GM21447 (cell line): Measurements from ENCODE around the gene ZNF276.
"Not testable (repeated sequence)": the region's sequence is repeated elsewhere in the genome, so short reads cannot be mapped to it uniquely, and the experiment has no call there.

ENCODE experiments used
- ATAC-seq: cut with Tn5 transposase; IDR thresholded peaks from one replicate; pipeline ENCODE4 v1.9.1; 2021; ENCODE audit not compliant: unreplicated experiment

The ZNF276 gene

DNA sequence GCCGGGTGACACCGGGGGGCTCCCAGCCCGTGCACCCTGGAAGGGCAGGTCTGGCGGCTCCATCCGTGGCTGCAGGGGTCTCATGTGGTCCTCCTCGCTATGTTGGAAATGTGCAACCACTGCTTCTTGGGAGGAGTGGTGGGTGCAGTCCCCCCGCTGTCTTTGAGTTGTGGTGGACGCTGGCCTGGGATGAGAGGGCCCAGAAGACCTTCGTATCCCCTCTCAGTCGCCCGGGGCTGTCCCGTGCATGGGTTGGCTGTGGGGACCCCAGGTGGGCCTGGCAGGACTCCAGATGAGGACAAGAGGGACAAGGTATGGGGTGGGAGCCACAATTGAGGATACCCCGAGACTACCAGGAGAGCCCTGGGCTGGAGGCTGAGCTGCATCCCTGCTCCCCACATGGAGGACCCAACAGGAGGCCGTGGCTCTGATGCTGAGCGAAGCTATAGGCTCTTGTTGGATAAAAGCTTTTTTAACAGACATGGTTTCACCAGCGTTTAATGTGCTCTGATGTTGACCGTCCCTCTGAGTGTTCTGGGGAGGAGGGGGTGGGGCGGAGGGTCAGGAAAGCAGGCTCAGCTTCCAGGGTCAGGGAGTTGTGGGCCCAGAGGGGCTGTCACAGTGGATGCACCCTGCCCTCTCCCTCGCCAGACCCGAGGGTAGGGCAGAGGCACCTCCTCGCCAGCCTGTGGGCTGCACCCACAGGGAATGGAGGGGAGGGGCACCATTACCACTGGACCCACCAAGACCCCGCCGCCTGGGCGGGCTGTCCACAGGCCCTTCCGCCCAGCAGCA is 25.3 kb upstream of the ZNF276 start:
- no peak for ATAC-seq

DNA sequence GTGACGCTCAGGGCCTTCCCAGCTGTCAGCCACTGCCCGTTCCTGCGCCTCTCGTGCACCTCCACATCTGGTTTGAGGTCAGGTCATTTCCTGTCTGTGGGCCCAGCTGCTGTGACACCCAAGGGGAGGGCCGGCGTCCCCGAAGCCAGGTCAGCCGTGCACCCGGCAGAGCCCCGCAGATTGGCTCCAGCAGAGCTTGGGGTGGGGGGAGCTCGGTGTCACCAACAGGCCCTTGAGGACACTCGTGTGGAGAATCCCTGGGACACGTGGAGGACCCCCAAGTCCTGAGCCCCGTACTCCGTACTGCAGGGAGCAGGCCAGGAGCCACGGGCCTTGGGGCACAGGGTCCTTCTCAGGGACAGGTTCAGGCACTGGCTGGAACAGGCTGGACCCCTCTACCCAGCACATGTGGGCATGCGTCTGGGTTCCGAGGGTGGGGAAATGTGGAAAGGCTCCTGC is 24.6 kb upstream of the ZNF276 start:
- ATAC-seq, result no peak

DNA sequence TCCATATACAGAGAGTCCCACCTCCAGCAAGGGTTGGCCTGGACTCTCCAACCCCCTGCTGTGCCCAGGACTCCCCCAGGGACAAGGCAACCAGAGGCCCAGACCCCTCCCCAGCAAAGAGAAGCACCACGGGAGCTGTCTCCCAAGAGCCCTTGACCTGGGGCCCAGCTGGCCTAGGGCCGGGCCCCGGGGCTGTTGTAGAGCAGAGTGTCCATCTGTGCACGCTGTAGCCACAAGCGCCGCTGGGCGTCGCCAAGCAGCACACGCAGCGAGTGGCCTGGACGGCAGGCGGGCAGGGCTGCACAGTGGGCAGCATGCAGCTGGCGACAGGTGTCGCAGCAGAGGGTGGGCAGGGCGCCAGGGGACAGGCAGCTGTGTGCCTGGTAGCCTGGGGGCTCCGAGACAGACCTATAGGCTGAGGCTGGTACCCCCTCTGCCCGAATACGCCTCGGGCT is 24.1 kb upstream of the ZNF276 start:
- no peak for ATAC-seq

DNA sequence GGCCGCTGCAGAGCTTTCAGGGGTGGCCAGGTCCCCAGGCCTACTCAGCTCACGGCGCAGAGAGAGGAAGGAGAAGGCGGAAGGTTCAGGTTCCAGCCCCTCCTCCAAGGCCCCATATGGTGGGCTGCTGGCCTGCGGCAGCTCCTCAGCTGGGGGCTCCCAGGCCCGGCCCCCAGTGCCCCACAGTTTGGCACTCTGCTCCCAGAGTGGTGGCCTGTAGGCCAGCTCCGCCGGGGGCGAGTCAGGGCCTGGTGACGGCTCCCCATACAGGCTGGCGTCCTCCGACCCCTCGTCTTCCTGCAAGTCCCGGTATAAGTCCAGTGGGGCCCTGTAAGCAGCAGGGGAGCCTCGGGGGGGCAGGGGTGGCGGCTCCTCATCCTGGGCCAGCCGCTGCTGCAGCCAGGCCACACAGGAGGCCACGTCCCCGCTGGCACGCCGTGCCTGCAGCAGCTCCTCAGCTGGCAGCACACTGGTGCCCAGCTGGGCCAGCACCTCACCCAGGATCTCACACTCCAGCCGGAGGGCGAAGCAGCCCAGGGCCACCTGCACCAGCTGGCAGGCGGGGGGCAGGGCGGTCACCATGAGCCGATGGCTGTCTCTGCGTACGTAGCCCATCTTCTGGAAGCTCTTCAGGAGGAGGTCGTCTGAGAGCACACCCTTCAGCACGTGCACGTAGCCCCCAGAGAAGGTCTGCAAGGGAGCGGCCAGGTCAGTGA is 23.6 kb upstream of the ZNF276 start:
- no peak for ATAC-seq

DNA sequence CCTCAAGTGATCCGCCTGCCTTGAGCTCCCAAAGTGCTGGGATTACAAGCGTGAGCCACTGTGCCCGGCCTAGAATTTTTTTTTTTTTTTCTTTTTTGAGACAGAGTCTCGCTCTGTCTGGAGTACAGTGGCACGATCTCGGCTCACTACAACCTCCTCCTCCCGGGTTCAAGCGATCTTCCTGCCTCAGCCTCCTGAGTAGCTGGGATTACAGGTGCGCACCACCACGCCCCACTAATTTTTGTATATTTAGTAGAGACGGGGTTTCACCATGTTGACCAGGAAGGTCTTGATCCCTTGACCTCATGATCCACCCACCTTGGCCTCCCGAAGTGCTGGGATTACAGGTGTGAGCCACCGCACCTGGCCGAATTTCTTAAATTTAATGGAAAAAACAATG is 22.6 kb upstream of the ZNF276 start:
- not testable (repeated sequence) for ATAC-seq

DNA sequence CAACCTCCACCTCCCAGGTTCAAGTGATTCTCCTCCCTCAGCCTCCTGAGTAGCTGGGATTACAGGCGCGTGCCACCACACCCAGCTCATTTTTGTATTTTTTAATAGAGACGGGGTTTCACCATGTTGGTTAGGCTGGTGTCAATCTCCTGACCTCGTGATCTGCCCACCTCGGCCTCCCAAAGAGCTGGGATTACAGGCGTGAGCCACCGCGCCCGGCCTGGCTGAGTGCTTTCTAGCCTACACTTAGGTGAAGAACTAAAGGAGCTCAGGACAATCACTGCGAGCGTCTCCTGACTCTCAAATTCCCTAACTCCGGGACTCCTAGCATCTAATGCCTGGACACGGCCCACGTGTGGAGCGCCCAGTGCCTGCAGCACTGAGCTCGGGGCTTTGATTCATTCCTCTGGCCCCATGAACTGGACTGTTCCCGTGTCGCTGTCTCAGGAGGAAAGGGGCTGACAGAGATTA is 21.7 kb upstream of the ZNF276 start:
- not testable (repeated sequence) for ATAC-seq

DNA sequence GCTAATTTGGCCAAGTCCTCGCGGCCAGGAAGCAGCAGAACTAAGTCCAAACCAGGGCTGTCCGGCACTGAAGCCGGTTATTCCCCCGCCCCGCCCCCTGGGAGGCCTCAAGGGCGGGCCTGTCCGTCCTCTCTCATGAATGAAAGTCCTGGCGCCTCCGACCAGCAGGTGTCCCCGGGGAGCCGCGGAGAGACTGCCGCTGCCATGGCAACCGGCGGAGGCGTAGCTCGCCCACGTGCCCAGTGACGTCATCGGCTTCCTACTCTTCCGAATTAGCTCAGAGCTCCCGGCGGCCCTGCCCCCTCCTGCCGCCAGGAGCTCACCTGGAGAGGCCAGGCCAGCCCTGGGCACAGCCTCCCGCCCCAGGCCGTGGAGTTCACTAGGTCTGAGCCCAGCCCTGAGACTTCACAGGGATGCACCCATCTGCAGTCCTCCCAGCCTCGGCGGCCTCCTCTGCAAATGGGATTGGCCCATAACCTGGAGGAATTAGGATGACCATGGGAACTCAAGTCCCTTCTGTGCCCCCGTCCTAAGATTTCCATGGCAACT is 21.2 kb upstream of the ZNF276 start:
- ATAC-seq, result peak; percentile 40

DNA sequence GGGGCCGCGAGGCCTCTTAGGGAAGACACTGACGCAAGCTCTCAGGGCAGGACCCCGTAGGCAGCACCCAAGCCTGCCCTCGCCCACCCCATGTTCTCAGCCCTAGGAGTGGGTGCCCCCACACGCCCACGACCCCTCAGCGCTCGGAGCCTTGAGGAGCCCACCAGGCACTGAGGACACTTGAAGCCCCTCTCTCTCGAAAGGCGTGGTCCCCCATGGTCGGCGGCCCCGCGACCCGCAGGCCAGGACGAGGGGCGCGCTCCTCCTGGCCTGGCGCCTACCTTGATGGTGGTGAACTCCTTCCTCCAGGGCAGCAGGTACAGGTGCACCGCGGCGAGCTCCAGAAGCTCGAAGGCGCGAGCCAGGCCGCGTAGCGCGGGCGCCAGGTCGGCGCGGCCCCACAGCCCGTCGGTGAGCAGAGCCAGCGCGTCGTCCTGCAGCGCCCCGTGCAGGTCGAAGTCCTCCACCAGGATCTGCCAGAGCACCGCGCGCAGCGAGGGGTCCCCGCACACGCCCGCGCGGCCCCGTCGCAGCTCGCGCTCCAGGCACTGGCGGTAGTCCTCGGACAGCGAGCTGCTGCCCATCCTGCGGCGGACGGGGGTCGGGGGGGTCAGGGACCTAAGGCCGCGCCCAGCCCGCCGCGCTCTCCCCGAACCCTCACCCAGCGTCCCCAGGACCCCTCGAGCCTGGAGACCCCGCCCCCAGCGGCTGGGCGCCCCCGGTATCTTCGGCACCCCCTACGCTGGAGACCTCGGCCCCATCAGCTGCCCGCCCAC is 20.5 kb upstream of the ZNF276 start:
- peak; percentile 16 for ATAC-seq

DNA sequence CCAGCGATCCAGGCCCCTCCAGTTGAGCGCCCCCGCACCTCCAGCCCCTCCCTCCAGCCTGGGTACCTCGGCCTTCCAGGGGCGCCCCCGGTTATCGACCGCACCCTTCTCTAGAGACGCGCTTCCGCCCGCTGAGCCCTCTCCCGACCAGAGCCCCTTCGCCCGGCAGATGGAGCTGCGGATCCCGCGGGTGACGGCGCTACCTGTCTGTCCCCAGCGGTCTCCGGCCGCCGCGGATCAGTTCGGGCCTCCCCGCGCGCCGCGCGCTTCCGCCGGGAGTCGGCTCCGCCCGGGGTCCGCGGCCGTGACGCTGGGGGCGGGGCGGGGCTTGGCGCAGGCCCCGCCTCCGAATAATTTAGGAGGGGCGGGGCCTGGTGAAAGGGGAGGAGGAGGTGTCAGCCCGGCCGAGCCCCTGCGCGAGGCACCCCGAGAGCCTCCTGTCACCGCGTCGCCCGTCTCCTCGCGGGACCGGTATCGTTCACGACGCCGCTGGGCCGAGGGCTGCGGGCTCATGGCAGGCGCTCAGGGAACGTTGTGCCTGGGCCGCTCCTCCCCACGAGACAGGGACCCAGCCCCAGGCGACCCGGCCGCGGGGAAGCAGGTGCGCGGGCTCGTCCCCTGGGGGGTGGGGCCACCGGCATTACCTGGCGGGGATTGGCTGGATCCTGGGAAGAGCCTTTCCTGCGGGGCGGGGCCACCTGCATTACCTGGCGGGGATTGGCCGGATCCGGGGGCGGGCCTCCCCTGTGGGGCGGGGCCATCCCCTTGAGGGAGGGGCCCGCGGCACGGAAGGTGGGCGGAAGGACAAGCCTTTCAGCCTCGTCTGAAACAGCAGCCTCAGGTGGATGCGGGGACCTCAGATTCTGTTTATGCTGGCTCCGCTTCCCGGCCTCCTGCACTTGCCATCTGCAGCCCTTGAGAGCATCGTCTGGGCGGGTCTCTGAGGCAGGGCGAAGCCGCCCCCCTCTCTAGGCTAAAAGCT is 19.6 kb upstream of the ZNF276 start, which contains the start of gene SPATA2L:
Gene SPATA2L, minus strand, starts transcription at position 281 of the 982 bp plus-strand sequence. CDS start 473 bp downstream, outside the sequence.
- ATAC-seq, result peak; percentile 64

DNA sequence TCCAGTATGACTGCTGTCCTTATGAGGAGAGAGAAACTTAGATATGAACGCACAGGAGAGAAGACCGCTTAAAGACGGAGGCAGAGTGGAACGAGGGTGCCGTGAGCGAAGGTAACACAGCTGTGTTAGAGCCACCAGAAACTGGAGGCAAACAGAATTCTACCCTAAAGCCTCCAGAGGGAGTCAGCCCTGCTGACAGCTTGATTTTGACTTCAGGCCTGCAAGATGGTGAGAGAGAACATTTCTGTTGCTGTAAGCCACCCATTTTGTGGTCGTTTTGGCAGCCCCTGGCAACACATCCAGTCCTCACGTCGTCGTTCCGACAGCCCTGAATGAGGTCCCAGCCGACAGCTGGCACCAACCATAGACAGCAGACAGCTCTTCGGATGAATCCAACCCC is 17.1 kb upstream of the ZNF276 start:
- ATAC-seq, result no peak

DNA sequence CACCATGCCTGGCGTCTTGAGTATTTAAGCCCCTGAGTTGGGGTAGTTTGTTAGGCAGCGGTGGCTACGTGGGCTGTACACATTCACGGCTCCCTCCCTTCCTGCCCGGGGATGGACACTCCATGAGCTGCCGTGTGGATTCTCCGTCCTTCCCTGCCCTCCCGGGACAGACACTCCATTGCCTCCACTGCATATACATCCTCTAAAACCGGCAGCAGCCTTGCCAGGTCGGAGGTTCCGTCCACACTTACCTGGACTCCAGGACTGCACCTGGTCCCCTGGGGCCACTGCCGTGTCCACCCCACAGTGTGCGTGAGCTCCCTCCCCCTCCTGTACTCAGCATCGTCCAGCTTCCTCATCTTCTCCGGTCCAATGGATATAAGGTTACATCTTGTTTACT is 16.3 kb upstream of the ZNF276 start:
- ATAC-seq, result no peak

DNA sequence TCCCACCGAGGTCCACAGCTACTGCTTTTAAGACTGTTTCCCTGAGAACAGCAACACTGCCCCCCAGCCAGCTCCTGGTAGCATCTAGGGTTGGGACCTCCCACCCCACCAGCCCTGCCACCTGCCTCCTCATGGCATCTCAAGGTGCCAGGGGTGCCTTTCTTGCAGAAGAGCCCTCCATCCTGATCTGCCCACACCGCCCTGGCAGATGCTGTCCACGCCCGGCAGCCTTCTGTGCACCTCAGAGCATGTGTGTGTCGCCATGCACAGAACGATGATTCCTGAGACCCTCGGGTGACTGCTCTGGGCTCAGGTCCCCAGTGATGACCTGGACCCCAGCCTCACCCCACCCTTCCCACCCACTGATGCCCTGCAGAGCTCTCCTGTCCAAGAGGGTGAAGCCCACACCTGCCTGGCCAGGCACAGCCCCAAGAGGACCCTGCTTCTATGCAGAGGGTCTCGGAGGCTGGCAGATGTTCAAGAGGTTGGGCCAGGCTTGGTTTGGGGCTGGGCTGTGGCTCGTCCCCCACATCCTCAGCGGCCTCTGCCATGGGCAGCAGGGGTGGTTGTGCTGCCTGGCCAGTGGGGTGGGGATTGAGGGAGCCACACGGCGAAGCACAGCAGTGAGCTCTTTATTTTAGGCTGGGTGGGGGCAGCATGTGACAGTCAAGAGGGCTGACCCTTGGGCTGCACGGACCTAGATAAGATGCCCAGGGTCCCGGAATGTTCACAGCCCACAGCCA is 14.6 kb upstream of the ZNF276 start:
- no peak for ATAC-seq

DNA sequence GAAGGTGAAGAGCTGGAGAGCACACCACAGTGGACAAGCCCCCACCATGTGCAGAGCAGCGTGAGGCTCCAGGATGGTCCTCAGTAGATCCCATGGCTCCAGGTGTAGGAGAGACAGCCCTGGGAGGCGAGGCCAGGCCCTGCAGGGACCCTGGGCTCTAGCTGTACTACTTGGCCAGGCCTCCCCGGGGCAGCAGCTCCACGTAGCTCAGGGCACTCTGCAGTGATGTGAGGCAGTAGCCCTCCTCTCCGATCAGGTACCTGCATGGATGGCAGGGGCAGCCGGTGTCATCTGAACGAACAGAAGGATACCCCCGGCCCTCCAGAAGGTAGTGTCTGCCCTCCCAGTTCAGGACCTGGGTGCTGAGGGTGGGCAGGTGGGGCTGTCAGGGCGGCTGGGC is 13.6 kb upstream of the ZNF276 start:
- ATAC-seq, result no peak

DNA sequence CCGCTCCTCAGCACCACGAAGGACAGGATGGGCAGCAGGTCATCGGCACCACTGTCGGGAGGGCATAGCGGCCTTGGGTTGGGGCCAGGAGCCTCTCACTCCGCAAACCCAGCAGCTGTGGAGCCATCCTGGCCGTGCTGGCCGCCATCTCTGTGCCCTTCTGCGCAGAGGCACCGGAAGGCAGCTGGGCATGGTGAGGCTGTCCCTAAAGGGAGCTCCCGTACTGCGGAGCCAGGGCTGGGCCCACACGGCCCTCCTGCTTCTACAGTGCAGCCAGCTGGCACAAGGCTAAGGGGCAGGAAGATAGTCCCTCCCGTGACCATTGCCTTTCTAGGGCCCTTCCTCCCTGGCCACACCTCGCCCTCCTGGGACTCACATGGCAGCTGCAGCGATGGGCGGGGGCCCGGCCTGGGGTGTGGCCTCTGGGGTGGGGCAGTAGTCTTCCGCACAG is 12.8 kb upstream of the ZNF276 start:
- no peak for ATAC-seq

DNA sequence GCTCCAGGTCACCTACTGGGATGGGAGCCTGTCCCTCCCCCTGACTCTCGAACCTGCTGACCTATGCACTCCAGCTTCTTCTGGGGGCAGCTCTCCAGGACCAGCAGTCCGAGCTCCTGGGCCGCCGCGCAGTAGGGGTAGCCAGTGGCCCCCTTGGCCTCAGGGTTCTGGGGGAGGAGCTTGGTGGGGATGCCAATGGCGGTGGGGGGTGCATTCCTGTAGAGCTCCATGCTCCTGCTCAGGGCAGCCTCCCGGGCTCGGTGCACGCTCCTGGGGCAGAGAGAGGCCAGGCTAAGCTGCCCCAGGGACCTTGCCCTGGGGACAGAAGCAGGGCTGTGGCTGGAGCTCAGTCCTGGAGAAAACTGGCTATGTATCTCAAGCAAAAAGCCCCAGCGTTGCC is 12.2 kb upstream of the ZNF276 start:
- ATAC-seq, result no peak

DNA sequence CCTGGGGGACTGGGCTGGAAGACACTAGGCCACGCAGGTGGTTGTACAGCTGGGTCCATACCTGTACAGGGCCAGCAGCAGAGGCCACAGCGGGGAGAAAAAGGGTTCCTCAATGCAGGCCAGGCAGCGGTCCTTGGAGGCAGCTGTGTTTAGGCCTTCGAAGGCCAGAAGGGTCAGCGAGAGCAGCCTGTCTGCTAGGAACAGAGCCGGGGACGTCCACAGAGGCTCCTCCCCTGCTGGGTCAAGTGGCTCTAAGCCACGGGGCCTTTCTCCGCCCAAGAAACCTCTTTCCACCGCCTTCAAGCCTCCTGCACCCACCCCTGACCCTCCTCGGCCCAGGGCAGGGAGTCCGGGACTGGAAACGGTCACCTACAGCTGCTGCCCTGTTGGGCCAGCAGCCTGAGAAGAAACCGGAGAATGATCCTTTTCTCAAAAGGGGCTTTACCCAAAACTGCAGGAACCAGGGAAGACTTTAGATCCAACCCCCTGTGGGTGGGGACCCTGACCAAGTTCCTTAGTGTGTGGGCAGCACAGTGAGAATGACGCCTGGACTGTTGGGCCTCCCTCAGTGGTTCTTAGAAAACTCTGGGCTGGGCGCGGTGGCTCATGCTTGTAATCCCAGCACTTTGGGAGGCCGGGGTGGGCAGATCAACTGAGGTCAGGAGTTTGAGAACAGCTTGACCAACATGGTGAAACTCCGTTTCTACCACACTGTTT is 11.5 kb upstream of the ZNF276 start:
- ATAC-seq, result no peak

DNA sequence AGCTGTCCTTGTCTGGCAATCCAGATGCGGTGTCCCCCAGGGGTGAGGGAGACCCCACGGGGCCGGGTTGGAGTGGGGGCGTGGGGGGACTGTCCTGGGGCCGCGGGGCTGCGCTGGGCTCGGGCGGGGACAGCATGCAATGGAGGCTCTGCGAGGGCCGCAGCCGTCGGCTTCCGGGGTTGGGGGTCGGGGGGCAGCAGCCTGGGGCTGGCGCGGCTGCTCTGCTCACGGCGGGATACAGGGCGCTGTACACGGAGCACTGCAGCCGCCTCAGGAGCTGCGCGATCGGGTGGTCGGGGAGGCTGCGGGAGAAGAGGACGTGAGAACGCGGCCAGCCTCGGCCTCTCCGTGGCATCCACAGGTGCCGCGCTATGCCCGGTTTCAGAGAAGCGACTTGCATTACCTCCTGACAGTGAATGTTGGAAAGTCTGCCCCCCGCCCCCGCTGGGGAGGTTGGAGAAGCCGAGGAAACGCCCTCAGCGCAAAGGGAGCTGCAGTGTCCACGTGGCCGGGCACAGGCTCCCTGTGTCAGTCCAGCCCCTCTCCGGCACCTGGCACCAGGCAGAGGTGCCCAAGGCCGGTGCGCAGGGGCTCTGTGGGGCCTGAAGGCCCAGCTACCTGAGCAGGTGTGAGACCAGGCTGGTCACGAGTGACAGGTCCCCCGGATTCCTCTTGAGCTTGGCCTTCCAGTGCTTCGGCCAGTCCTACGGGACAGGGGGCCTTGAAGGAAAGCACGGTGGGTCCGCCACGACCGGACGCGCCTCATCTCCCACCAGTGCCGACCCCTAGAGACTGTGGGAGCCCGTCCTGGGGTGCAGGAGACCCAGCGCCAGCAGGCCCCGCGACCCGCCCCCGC is 10.4 kb upstream of the ZNF276 start:
- ATAC-seq, result no peak
